Tibial artery (tissue), 4 donors: ENCODE results near the gene WFDC11.
"Not testable (repeated sequence)": the region's sequence is repeated elsewhere in the genome, so short reads cannot be mapped to it uniquely, and the experiment has no call there.

Source experiments
- DNase-seq, 2 donors: peaks; one replicate each; pipeline ENCODE4 v3.0.0-alpha.2; 2019
- H3K27ac ChIP-seq, 2 donors: fragments of 200-600 bp; sonication (generic) in 1 of 2; 1 replicate in 1 of 2; 2 replicates in 1 of 2; pipeline ENCODE4 v1.5.1; 2018 to 2019; ENCODE audit warnings: mild to moderate bottlenecking in 1 of 2
- H3K27me3 ChIP-seq, 2 donors: fragments of 200-600 bp; sonication (generic) in 1 of 2; one replicate each; pipeline versions ENCODE4 v1.5.1 to v1.6.0; 2016 to 2019
- H3K36me3 ChIP-seq, 3 donors: fragments of 200-600 bp; sonication (generic) in 2 of 3; one replicate each; pipeline ENCODE4 v1.5.1; 2016 to 2019; ENCODE audit warnings: mild to moderate bottlenecking in 2 of 3
- H3K4me1 ChIP-seq, 4 donors: fragments of 200-600 bp; sonication (generic) in 2 of 4; 1 replicate in 3 of 4; 2 replicates in 1 of 4; pipeline ENCODE4 v1.5.1; 2016 to 2019
- H3K4me3 ChIP-seq, 2 donors: fragments of 200-600 bp; sonication (generic) in 1 of 2; 1 replicate in 1 of 2; 2 replicates in 1 of 2; pipeline ENCODE4 v1.5.1; 2018 to 2019; ENCODE audit warnings: mild to moderate bottlenecking in 2 of 2
- H3K9me3 ChIP-seq, 3 donors: fragments of 200-600 bp; sonication (generic) in 1 of 3; one replicate each; pipeline ENCODE4 v1.5.1; 2016 to 2019
- intact Hi-C: fragments of 100-400 bp; cut with DNase I; formaldehyde crosslinking; loops from one replicate; pipeline ENCODE4 v1.15.0; 2023; ENCODE audit warnings: low total_unique reads
- TF ChIP-seq, protein P1 (sequence below), 2 experiments: fragments of 200-600 bp in 1 of 2; fragments of 450-650 bp in 1 of 2; IDR thresholded peaks; one replicate each; pipeline ENCODE4 v1.5.1; 2017 to 2019; ENCODE audit warnings: antibody characterized with exemption in 2 of 2, mild to moderate bottlenecking in 1 of 2, moderate library complexity in 1 of 2

The WFDC11 gene

GRCh38 chr20:45670139-45670538 is at the start of gene WFDC11:
Gene WFDC11, minus strand, starts transcription at chr20:45670239. Its CDS starts 19,639 bp downstream, at chr20:45650600.
- peaks cover 0 to 6% (median 0%) of the 10 kb centered on the region in 3 donors for H3K9me3 ChIP-seq
- TF ChIP-seq, protein P1, sequence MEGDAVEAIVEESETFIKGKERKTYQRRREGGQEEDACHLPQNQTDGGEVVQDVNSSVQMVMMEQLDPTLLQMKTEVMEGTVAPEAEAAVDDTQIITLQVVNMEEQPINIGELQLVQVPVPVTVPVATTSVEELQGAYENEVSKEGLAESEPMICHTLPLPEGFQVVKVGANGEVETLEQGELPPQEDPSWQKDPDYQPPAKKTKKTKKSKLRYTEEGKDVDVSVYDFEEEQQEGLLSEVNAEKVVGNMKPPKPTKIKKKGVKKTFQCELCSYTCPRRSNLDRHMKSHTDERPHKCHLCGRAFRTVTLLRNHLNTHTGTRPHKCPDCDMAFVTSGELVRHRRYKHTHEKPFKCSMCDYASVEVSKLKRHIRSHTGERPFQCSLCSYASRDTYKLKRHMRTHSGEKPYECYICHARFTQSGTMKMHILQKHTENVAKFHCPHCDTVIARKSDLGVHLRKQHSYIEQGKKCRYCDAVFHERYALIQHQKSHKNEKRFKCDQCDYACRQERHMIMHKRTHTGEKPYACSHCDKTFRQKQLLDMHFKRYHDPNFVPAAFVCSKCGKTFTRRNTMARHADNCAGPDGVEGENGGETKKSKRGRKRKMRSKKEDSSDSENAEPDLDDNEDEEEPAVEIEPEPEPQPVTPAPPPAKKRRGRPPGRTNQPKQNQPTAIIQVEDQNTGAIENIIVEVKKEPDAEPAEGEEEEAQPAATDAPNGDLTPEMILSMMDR (IDR thresholded peaks at IDR 0.05): no peak
- H3K36me3 ChIP-seq: no peaks in the 10 kb centered on the region
- H3K27me3 ChIP-seq: no peaks in the 10 kb centered on the region
- no peak for DNase-seq
- H3K4me3 ChIP-seq: no peak within 1 kb of the TSS
- H3K4me1 ChIP-seq: no peaks in the 10 kb centered on the region
- H3K27ac ChIP-seq: no peak within 1 kb of the TSS
- intact Hi-C loops: no loop called here

DNA sequence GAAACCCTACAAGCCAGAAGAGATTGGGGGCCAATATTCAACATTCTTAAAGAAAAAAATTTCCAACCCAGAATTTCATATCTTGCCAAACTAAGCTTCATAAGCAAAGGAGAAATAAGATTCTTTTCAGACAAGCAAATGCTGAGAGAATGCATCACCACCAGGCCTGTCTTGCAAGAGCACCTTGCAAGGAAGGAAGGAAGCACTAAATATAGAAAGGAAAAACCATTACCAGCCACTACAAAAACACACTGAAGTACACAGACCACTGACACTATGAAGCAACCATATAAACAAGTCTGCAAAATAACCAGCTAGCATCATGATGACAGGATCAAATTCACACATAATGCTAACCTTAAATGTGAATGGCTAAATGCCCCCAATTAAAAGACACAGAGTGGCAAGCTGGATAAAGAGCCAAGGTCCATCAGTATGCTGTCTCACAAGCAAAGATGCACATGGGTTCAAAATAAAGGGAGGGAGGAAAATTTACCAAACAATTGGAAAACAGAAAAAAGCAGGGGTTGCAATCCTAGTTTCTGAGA is 46.2 kb upstream of the WFDC11 start:
- H3K4me3 ChIP-seq, H3K36me3 ChIP-seq, H3K9me3 ChIP-seq, DNase-seq, H3K27ac ChIP-seq, intact Hi-C loops, H3K4me1 ChIP-seq, H3K27me3 ChIP-seq: not testable (repeated sequence)

DNA sequence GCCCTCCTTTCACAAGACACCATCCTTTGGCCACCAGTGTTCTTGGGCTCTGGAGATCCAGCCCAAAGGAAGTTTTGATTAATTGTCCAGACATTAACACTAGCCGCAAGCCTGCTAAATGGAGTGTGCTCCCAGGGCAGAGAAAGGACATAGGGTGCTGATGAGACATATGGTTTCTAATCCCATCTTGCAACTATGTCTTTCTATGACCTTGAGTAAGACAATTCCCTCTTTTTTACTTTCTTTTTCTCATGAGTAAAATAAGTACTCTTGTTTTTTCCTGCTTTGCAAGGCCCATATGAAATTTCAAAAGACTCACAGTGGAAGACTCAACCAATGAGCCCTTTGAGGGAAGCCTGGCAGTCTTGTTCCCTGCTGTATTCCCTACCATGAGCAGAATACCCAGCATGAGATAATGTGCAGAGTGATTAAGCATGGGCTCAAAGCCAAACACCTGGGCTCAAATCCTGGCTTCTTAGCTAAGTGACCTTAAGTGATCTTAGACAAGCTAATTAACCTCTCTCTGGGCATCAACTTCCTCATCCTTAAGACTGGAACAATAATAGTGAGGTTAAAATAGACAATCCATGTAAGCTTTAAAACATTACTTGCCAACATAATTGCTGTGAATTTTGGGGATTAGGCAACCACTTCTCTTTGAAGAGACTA is 35.1 kb upstream of the WFDC11 start, which contains the start of gene WFDC10B:
TSS of gene WFDC10B (minus strand) at position 51 of the 669 bp plus-strand sequence. CDS start 19,027 bp downstream, outside the sequence.
- Histone ChIP-seq H3K27me3 (no peaks in the 10 kb centered on the region), H3K4me1 (no peaks in the 10 kb centered on the region), H3K9me3 (no peaks in the 10 kb centered on the region), H3K36me3 (no peaks in the 10 kb centered on the region), H3K27ac (no peak within 1 kb of the TSS), H3K4me3 (no peak within 1 kb of the TSS)
- no peak for DNase-seq
- TF ChIP-seq, protein P1 (IDR thresholded peaks at IDR 0.05): no peak
- intact Hi-C loops: no loop called here

DNA sequence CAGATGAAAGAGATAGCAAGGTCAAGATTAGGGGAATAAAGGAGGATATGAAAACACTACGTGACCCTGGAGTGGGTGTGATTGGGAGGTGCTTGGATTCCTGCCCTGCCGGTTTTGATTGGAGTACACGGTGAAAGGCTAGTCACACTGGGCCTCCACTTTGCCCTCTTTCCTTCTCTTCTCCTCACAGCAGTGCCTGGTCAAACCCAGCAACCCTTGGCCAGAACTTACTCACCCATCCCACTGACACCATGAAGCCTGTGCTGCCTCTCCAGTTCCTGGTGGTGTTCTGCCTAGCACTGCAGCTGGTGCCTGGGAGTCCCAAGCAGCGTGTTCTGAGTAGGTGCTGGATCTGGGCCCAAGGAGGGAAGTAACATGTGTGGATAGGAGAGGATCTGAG is 31.8 kb upstream of the WFDC11 start, which contains the start of gene WFDC13:
TSS of gene WFDC13 (plus strand) at position 166 of the 400 bp plus-strand sequence. CDS start at position 252, 86 bp downstream.
- H3K4me3 ChIP-seq: no peak within 1 kb of the TSS
- H3K4me1 ChIP-seq: no peaks in the 10 kb centered on the region
- H3K36me3 ChIP-seq: no peaks in the 10 kb centered on the region
- DNase-seq: no peak
- no peak within 1 kb of the TSS for H3K27ac ChIP-seq
- intact Hi-C loops: no loop called here
- no peaks in the 10 kb centered on the region for H3K27me3 ChIP-seq
- no peaks in the 10 kb centered on the region for H3K9me3 ChIP-seq
- TF ChIP-seq, protein P1 (IDR thresholded peaks at IDR 0.05): no peak

- intact Hi-C loops: no loop called here
- TF ChIP-seq, protein P1 (IDR thresholded peaks at IDR 0.05): no peak
- Histone ChIP-seq H3K27me3 (no peaks in the 10 kb centered on the region), H3K9me3 (no peaks in the 10 kb centered on the region), H3K4me1 (no peaks in the 10 kb centered on the region), H3K36me3 (no peaks in the 10 kb centered on the region), H3K27ac (no peak overlapping the region), H3K4me3 (no peak overlapping the region)
- DNase-seq: no peak
Measured at GRCh38 chr20:45701104-45701503, 31.1 kb upstream of the WFDC11 start.

DNA sequence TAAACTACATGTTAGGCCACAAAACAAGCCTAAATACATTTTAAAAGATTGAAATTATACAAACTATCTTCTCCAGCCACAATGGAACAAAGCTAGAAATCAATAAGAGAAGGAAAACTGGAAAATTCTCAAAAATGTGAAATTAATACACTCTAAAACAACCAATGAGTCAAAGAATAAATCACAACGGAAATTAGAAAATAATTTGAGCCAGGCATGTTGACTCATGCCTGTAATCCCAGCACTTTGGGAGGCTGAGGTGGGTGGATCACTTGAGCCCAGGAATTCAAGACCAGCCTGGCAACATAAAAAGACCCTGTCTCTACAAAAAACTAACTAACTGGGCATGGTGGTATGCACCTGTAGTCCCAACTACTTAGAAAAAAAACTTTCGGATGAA is 25.5 kb upstream of the WFDC11 start:
- DNase-seq: no peak
- intact Hi-C loops: no loop called here
- no peaks in the 10 kb centered on the region for H3K36me3 ChIP-seq

DNA sequence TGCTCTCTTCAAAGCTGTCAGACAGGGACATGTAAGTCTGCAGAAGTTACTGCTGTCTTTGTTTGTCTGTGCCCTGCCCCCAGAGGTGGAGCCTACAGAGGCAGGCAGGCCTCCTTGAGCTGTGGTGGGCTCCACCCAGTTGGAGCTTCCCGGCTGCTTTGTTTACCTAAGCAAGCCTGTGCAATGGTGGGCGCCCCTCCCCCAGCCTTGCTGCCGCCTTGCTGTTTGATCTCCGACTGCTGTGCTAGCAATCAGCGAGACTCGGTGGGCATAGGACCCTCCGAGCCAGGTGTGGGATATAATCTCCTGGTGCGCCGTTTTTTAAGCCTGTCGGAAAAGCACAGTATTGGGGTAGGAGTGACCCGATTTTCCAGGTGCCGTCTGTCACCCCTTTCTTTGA is 23.3 kb upstream of the WFDC11 start:
- H3K27ac ChIP-seq, H3K9me3 ChIP-seq, H3K4me3 ChIP-seq, H3K36me3 ChIP-seq, intact Hi-C loops, DNase-seq, H3K27me3 ChIP-seq, H3K4me1 ChIP-seq: not testable (repeated sequence)

More for the DNA sequence above, 25.5 kb upstream of the WFDC11 start:
- no peak overlapping the region for H3K27ac ChIP-seq
- no peaks in the 10 kb centered on the region for H3K4me1 ChIP-seq
- TF ChIP-seq, protein P1 (IDR thresholded peaks at IDR 0.05): no peak
- H3K9me3 ChIP-seq: no peaks in the 10 kb centered on the region
- no peak overlapping the region for H3K4me3 ChIP-seq
- H3K27me3 ChIP-seq: no peaks in the 10 kb centered on the region
